Uterus (tissue), 2 donors: ENCODE results near the gene STK38.

Experiments used
- CTCF ChIP-seq, 4 experiments: fragments of 200-600 bp in 2 of 4; fragments of 450-650 bp in 2 of 4; sonication (generic) in 2 of 4; IDR thresholded peaks; one replicate each; pipeline ENCODE4 v1.5.1; 2016 to 2019; ENCODE audit warnings: antibody characterized with exemption in 4 of 4, mild to moderate bottlenecking in 2 of 4, moderate library complexity in 1 of 4
- POLR2A ChIP-seq, 2 donors: fragments of 450-650 bp; IDR thresholded peaks; one replicate each; pipeline ENCODE4 v1.6.1; 2016; ENCODE audit warnings: antibody characterized with exemption in 2 of 2, mild to moderate bottlenecking in 1 of 2, moderate library complexity in 1 of 2

- no peak for TF ChIP-seq POLR2A (IDR thresholded peaks at IDR 0.05)
- TF ChIP-seq CTCF (IDR thresholded peaks at IDR 0.05): no peak
Observed at GRCh38 chr6:36492092-36492491, 55.2 kb downstream of the STK38 start.
